Measurements from ENCODE around the gene ID4. TPM values are rescaled to one million over a fixed set of nuclear protein-coding genes. Genes with fewer than 3 reads are reported as not detected.

The ID4 gene
- total RNA-seq, 1 donor from 2014 or later, result 0.85 TPM

DNA sequence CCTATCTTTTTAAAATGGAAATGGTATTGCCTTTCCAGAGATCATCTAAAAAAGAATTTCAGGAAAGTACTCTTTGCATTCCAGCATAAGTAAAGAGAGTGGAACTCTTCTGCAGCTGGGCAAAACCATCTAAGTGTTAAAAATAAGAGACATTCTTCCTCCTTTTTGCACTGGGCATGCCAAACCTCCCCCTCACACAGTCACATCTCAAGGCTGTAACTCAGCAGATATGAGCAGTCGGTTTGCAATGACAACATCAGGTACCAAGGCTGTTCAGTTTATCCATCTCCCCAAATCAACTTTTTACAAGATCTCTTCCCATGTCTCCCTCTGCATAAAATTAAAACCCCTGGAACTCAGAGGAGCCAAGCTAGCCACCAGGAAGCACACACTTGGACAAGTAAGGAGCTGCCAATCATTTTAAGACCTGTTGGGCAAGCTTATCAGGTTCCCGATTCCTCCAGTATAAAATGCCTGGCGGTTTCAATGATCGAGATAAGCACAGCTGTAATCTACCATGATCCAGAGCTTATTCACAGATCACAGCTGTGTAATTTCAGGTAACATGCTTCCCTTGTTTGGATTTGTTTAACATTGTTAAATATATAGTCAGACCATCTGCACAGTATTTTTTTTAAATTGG lies 23.2 kb downstream of the ID4 start:
- DNase-seq, result no peak

DNA sequence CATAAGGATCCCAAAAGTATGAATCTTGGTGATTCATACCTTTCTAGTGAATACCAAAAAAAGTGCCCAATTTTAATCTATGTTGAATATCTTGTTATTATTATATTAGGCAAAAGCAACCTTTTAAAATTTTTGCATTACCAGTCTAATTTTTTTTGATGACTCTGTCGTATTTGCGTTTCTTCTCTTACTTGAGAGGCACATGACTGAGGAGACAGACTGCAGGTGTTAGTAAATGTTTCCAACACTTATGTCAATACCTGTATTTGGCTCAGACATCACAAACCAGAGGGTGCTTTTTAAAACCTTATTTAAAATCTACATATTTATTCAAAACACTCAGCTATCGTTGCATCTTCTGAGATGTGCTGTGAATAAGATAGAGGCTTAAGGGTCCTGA lies 27.1 kb downstream of the ID4 start:
- no peak for DNase-seq

GRCh38 chr6:19865178-19865577 lies 28.0 kb downstream of the ID4 start:
- no peak for DNase-seq

DNA sequence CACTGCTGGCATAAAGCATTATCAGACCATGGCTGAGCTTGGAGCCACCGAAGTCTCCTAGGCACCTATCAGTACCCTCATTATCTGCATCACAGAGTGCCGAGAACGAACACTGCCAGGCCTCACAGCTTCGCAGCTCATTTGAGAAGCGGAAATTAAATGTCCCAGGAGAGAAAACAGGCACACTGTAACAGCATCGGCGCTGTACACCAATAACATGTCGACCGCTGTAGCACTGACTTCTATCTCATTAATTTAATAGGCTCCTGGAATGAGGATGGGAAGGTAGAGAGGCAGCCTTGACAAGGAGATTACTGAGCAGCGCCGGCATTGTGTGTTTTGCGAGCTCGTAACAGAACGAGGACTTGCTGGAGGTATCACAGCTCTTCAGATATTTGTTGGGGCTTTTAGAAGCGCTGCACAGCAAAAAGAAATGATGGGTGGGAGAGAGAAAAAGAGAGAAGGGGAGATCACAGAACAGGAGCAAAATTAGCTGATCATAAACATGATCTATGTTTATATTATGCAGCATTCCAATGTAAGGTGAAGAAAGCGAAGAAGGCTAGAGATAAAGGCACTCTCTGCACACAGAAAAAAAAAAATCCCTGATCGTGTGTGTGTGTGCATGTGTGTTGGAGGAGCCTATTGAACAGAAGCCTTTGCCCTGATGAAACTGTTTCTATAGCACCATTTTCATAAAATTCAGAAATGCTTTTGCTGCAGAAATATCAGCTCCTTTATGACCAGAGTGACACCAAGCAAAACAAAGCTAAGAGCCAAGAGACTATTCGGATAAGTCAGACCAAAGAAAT lies 29.2 kb downstream of the ID4 start:
- DNase-seq, result no peak

DNA sequence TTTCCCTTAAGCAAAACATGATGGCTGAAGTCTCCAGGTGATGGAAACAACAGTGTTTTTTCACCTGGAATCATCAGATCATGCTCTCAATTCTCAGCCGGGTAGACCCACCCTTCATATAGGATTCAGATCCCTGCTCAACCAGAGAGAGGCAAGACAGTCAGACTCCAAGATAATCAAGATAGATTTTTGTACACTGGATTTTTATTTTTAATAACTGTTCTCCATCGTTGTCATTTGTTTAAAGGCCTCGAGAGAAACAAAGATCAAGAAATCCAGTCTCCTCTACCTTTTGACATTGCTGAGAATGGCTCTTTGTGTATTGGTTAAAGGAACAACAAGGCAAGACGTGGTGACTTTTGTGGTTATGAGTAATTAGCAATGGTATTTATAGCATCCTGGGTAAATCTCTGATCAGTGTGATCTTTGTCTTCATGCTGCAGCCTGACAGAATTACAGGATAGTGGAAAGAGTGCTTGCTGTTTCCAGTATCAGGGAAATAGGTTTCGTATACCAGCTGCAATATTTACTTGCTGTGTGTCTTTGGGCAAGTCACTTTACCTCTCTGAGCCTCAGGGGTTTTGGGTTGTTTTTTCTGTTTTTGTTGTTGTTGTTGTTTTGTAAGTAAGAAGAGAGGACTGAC lies 29.9 kb downstream of the ID4 start:
- no peak for DNase-seq

DNA sequence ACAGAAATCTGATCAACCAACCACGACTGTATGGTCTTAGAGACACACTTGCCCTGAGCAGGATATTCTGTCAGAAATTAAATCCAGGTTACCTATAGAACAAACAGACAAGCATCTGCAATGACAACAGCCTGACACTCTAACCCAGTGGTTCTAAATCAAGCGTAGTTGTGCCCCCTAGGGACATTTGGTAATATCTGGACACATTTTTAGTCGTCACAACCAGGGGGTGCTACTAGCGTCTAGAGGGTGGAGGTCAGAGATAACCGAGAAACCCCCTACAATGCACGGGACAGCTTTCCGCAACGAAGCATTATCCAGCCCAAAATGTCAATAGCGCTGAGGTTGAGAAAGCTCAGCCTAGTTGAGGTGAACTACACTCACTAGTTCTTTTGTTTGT lies 32.3 kb downstream of the ID4 start:
- no peak for DNase-seq

DNA sequence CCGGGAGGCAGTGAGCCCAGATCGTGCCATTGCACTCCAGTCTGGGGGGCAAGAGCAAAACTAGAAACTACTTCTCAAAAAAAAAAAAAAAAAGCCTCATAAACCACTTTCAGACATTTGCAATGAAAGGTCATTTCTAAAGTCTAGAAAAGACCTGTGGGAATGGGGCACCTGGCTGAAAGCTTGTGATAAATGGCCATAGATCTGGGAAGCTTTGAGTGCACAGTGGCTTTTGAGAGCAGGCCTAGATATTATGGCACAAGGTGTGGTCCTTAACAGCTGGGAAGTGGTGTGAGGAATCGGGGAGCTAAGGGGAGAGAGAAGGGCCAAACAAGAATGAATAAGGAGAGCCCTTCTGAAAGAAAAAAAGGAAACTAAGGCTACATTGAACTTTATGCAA lies 33.2 kb downstream of the ID4 start:
- DNase-seq, result no peak

- no peak for DNase-seq
Observed at GRCh38 chr6:19873031-19873430, 35.9 kb downstream of the ID4 start.

GRCh38 chr6:19876672-19877071 lies 39.5 kb downstream of the ID4 start:
- no peak for DNase-seq

DNA sequence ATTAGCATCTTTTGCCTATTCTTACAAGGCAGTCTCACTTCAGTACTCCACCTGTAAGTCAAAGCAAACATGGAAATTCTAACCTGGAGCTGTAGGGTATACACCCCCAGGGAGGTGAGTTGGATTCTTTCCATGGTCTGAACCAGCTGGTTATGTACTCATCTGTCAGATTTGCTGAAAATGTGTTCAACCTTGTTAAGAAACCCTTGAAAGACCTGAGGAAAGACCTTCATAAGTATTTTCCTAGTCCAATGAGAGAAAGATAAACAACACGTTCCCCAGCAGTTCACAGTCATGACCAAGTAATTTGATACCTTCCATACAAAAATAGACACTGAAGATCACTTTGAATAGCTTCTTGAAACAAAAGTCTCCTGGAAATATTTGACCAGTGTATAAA lies 42.5 kb downstream of the ID4 start:
- DNase-seq, result no peak

GRCh38 chr6:19880066-19880465 lies 42.9 kb downstream of the ID4 start:
- no peak for DNase-seq

DNA sequence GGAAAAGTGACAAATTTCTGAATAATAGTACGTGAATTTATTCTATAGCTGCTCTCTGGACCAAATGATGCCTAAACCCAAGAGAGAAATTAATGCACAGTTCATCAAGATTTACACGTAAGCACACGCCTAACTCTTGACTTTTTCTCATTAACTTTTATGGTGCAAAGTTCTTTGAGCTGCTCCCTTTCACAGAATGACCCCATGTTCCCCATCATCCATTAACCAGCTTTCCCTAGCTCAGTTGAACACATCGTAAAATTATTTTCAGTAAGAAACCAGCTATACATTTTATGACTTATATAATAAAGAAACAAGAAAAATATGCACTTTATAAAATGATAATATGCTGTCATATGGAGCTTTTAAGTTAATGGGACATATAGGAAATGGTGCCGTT lies 54.3 kb downstream of the ID4 start:
- no peak for DNase-seq
